KMS-11 (cell line): ENCODE measurements around the gene NOTCH2.

Experiments used
- H2AFZ ChIP-seq: fragments of 200-600 bp; sonication (generic); 2 replicates; pipeline ENCODE4 v1.6.1; 2016; ENCODE audit warnings: antibody characterized with exemption, mixed run types, low read depth
- H3K27ac ChIP-seq: fragments of 200-600 bp; sonication (generic); 2 replicates; pipeline ENCODE4 v1.6.1; 2016; ENCODE audit warnings: mild to moderate bottlenecking, mixed run types
- H3K27me3 ChIP-seq: fragments of 200-600 bp; sonication (generic); 2 replicates; pipeline ENCODE4 v1.6.1; 2017; ENCODE audit warnings: mild to moderate bottlenecking, low read depth, mixed run types, moderate library complexity; ENCODE audit not compliant: insufficient read depth
- H3K36me3 ChIP-seq: fragments of 200-600 bp; sonication (generic); 2 replicates; pipeline ENCODE4 v1.6.1; 2017; ENCODE audit warnings: mild to moderate bottlenecking, mixed run types; ENCODE audit not compliant: insufficient read depth
- H3K4me1 ChIP-seq: fragments of 200-600 bp; sonication (generic); 2 replicates; pipeline ENCODE4 v1.6.1; 2016; ENCODE audit warnings: mild to moderate bottlenecking, low read depth, mixed run types; ENCODE audit not compliant: poor library complexity, severe bottlenecking
- H3K4me2 ChIP-seq: fragments of 200-600 bp; sonication (generic); 2 replicates; pipeline ENCODE4 v1.7.0; 2016; ENCODE audit warnings: mild to moderate bottlenecking, mixed run types
- H3K4me3 ChIP-seq: fragments of 200-600 bp; sonication (generic); IDR thresholded peaks from 2 replicates; pipeline ENCODE4 v1.6.1; 2017; ENCODE audit warnings: low read depth, low read length, mixed read lengths; ENCODE audit not compliant: insufficient read depth
- H3K79me2 ChIP-seq: fragments of 200-600 bp; sonication (generic); 2 replicates; pipeline ENCODE4 v1.6.1; 2016; ENCODE audit warnings: low read depth, mixed run types; ENCODE audit not compliant: insufficient read depth
- H3K9ac ChIP-seq: fragments of 200-600 bp; sonication (generic); 2 replicates; pipeline ENCODE4 v1.6.1; 2016; ENCODE audit warnings: mild to moderate bottlenecking, mixed run types
- H4K20me1 ChIP-seq: fragments of 200-600 bp; sonication (generic); 2 replicates; pipeline ENCODE4 v1.6.1; 2016; ENCODE audit warnings: mild to moderate bottlenecking, mixed run types; ENCODE audit not compliant: insufficient read depth
- TF ChIP-seq, protein P1 (sequence below): fragments of 200-600 bp; sonication (generic); conservative IDR thresholded peaks from 2 replicates; pipeline ENCODE4 v1.6.1; 2017; ENCODE audit warnings: low read depth, mild to moderate bottlenecking, antibody characterized with exemption, low read length, moderate library complexity, mixed read lengths

The NOTCH2 gene

DNA sequence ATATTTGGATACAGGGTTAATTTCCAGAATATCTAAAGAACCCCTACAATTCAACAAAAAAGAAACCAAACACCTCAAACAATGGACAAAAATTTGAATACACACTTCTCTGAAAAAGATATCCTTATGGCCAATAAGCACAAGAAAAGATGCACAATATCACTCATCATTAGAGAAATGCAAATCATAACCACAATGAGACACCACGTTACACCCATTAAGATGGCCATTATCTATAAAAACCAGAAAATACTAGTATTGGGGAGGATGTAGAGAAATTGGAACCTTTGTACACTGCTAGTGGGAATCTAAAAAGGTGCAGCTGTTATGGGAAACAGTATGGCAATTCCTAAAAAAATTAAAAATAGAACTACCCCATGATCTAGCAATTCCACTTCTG lies 178.1 kb downstream of the NOTCH2 start:
- no peaks in the 10 kb centered on the region for H3K4me1 ChIP-seq
- no peak overlapping the region for H3K9ac ChIP-seq
- TF ChIP-seq, protein P1, sequence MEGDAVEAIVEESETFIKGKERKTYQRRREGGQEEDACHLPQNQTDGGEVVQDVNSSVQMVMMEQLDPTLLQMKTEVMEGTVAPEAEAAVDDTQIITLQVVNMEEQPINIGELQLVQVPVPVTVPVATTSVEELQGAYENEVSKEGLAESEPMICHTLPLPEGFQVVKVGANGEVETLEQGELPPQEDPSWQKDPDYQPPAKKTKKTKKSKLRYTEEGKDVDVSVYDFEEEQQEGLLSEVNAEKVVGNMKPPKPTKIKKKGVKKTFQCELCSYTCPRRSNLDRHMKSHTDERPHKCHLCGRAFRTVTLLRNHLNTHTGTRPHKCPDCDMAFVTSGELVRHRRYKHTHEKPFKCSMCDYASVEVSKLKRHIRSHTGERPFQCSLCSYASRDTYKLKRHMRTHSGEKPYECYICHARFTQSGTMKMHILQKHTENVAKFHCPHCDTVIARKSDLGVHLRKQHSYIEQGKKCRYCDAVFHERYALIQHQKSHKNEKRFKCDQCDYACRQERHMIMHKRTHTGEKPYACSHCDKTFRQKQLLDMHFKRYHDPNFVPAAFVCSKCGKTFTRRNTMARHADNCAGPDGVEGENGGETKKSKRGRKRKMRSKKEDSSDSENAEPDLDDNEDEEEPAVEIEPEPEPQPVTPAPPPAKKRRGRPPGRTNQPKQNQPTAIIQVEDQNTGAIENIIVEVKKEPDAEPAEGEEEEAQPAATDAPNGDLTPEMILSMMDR = no peak
- no peak overlapping the region for H3K27ac ChIP-seq
- H4K20me1 ChIP-seq = no peaks in the 10 kb centered on the region
- no peaks in the 10 kb centered on the region for H3K27me3 ChIP-seq
- no peaks in the 10 kb centered on the region for H3K79me2 ChIP-seq
- no peak overlapping the region for H3K4me3 ChIP-seq
- H2AFZ ChIP-seq = no peak overlapping the region
- H3K36me3 ChIP-seq = no peaks in the 10 kb centered on the region
- H3K4me2 ChIP-seq = no peak overlapping the region

DNA sequence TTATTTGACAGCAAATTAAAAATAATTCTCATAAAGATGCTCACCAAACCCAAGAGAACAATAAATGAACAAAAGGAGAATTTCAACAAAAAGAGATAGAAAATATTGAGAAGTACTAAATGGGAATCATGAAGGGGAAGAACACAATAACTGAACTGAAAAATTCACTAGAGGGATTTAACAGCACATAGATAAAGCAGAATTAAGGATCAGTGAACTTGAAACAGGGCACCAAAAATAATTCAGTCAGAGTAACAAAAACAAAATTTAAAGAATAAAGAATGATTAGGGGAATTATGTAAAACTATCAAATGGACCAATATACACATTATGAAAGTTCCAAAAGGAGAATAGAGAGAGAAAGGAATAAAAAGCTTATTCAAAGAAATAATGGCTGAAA lies 181.0 kb downstream of the NOTCH2 start:
- Histone ChIP-seq H3K4me3 (no peak overlapping the region), H3K9ac (no peak overlapping the region), H3K4me2 (no peak overlapping the region), H3K36me3 (no peaks in the 10 kb centered on the region), H3K27ac (no peak overlapping the region), H3K4me1 (no peaks in the 10 kb centered on the region), H2AFZ (no peak overlapping the region), H3K79me2 (no peaks in the 10 kb centered on the region), H3K27me3 (no peaks in the 10 kb centered on the region), H4K20me1 (no peaks in the 10 kb centered on the region)
- TF ChIP-seq, protein P1 = no peak

DNA sequence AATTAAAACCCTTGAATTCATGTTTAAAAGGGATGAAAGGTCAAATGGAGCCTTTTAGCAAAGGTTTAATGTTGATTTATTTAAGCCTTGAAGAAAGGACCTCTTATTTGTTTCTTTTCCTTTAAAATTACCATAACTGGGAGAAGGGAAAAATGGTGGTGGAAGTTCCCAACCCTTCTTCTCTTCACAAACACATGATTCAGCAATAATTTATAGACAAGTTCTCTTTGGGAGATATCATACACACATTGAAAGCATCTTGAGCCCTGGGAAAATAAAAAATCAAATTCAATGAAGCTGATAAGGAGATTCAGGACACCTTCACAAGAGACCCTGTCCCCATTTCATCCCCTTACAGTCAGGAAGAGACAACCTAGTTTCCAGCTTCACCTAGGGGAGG lies 182.0 kb downstream of the NOTCH2 start:
- TF ChIP-seq, protein P1 = no peak
- no peaks in the 10 kb centered on the region for H3K4me1 ChIP-seq
- no peaks in the 10 kb centered on the region for H3K79me2 ChIP-seq
- no peak overlapping the region for H3K9ac ChIP-seq
- H3K36me3 ChIP-seq = no peaks in the 10 kb centered on the region
- H3K4me2 ChIP-seq = no peak overlapping the region
- H3K4me3 ChIP-seq = no peak overlapping the region
- no peaks in the 10 kb centered on the region for H4K20me1 ChIP-seq
- H3K27me3 ChIP-seq = no peaks in the 10 kb centered on the region
- H3K27ac ChIP-seq = no peak overlapping the region
- no peak overlapping the region for H2AFZ ChIP-seq

DNA sequence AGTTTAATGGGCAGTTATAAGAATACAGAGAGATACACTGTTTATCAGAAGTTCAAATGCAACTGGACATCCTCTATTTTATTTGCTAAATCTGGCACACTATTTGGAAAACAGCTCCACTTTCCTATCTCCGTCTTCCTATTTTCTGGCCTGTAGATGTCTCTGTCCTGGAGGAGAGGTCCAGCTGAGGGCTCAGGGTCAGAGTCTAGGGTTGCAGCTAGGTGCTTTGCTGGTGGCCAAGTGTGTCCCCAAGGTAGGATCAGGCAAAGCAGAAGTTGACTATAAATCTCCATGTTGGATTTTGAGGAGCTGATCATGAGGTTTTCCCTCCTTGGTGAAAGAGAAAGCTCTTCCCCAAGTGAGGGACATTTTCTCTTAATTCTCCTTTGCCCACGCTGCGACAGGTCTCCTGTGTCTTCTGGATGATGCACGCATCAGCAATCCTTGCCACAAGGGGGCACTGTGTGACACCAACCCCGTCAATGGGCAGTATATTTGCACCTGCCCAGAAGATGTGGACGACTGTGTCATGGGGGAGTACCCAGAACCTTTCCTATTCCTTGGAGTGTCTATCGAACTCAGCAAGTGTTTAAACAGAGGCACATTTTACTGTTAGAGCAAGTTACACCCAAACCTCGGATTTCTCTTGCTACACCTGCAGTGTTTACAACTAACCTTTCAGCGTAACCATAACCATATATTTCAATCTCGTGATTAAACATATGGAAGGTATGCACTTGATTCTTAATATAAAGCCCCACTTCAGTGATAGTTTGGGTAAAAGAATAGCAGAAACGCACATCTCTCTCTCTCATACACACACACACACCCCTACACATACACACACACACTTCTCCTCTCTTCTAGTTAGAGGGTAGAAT lies 183.3 kb downstream of the NOTCH2 start:
- Histone ChIP-seq H3K36me3 (no peaks in the 10 kb centered on the region), H2AFZ (no peak overlapping the region), H3K4me3 (no peak overlapping the region), H3K79me2 (no peaks in the 10 kb centered on the region), H3K4me1 (no peaks in the 10 kb centered on the region), H3K9ac (no peak overlapping the region), H3K27me3 (no peaks in the 10 kb centered on the region), H4K20me1 (no peaks in the 10 kb centered on the region), H3K27ac (no peak overlapping the region), H3K4me2 (no peak overlapping the region)
- TF ChIP-seq, protein P1 = peak; percentile 83
